NCI-H460 (cell line): ENCODE results near the gene OR5H15. TPM values are rescaled to one million over a fixed set of nuclear protein-coding genes. Genes with fewer than 3 reads are reported as not detected.
"Not testable (repeated sequence)": the region's sequence is repeated elsewhere in the genome, so short reads cannot be mapped to it uniquely, and the experiment has no call there.

Experiments used
- DNase-seq: peaks from one replicate; pipeline ENCODE4 v3.0.0-alpha.2; 2016; ENCODE audit warnings: low read depth; ENCODE audit errors: extremely low read depth
- polyA plus RNA-seq: library from polyadenylated mRNA; depleted of rRNA; stranded (reverse); fragments of >200 nt; gene quantifications from 2 replicates; pipeline ENCODE4 v1.2.3, GENCODE V29; 2014; cell fraction: nucleus; rRNA removed
- total RNA-seq: library from RNA; depleted of rRNA; stranded (reverse); fragments of >200 nt; shearing (Covaris generic); gene quantifications from 2 replicates; pipeline ENCODE4 v1.2.3, GENCODE V29; 2014; rRNA removed

The OR5H15 gene
- not detected in 2 replicates for total RNA-seq
- not detected in 2 replicates for polyA plus RNA-seq

- DNase-seq, result no peak
These were observed at the start of gene OR5H15 for GRCh38 chr3:98166396-98166795. Gene OR5H15 (plus strand): TSS chr3:98166696. CDS start chr3:98168700, 2,004 bp downstream.

- no peak for DNase-seq
These were observed 36.1 kb upstream of the OR5H15 start, which contains the start of gene OR5H1 for GRCh38 chr3:98130421-98130820. Gene OR5H1 (plus strand): TSS chr3:98130721. CDS start chr3:98132698, 1,977 bp downstream.

GRCh38 chr3:98136631-98137030 is 29.9 kb upstream of the OR5H15 start:
- no peak for DNase-seq

GRCh38 chr3:98137826-98138557 is 28.5 kb upstream of the OR5H15 start:
- DNase-seq, result not testable (repeated sequence)

GRCh38 chr3:98140531-98140930 is 26.0 kb upstream of the OR5H15 start:
- no peak for DNase-seq

- DNase-seq, result no peak
These were observed 19.3 kb upstream of the OR5H15 start, which contains the start of gene OR5H14 for GRCh38 chr3:98147179-98147578. Gene OR5H14 (plus strand): TSS chr3:98147479. CDS start chr3:98149386, 1,907 bp downstream.

- no peak for DNase-seq
These were observed 17.7 kb upstream of the OR5H15 start for GRCh38 chr3:98148751-98149150.

GRCh38 chr3:98149456-98149855 is 17.0 kb upstream of the OR5H15 start:
- not testable (repeated sequence) for DNase-seq

GRCh38 chr3:98151241-98151640 is 15.3 kb upstream of the OR5H15 start:
- DNase-seq, result no peak

- no peak for DNase-seq
These were observed 4.6 kb downstream of the OR5H15 start for GRCh38 chr3:98171071-98171470.

GRCh38 chr3:98172621-98173020 is 6.1 kb downstream of the OR5H15 start:
- no peak for DNase-seq

GRCh38 chr3:98180319-98180890 is 13.9 kb downstream of the OR5H15 start:
- DNase-seq, result no peak

- DNase-seq, result no peak
These were observed 15.7 kb downstream of the OR5H15 start for GRCh38 chr3:98182196-98182595.

- DNase-seq, result no peak
These were observed 18.7 kb downstream of the OR5H15 start for GRCh38 chr3:98185180-98185579.

GRCh38 chr3:98188545-98188944 is 22.0 kb downstream of the OR5H15 start:
- peak; percentile 1 for DNase-seq

- DNase-seq, result not testable (repeated sequence)
These were observed 24.4 kb downstream of the OR5H15 start for GRCh38 chr3:98190911-98191310.

- not testable (repeated sequence) for DNase-seq
These were observed 29.8 kb downstream of the OR5H15 start for GRCh38 chr3:98196293-98196692.

GRCh38 chr3:98199020-98199419 is 32.5 kb downstream of the OR5H15 start:
- DNase-seq, result no peak

- DNase-seq, result no peak
These were observed 42.7 kb downstream of the OR5H15 start for GRCh38 chr3:98209244-98209643.

- no peak for DNase-seq
These were observed 46.8 kb downstream of the OR5H15 start for GRCh38 chr3:98213276-98213675.

GRCh38 chr3:98215051-98215450 is 48.6 kb downstream of the OR5H15 start:
- no peak for DNase-seq
